Measurements from ENCODE around the gene OBSL1.

Gene OBSL1

DNA sequence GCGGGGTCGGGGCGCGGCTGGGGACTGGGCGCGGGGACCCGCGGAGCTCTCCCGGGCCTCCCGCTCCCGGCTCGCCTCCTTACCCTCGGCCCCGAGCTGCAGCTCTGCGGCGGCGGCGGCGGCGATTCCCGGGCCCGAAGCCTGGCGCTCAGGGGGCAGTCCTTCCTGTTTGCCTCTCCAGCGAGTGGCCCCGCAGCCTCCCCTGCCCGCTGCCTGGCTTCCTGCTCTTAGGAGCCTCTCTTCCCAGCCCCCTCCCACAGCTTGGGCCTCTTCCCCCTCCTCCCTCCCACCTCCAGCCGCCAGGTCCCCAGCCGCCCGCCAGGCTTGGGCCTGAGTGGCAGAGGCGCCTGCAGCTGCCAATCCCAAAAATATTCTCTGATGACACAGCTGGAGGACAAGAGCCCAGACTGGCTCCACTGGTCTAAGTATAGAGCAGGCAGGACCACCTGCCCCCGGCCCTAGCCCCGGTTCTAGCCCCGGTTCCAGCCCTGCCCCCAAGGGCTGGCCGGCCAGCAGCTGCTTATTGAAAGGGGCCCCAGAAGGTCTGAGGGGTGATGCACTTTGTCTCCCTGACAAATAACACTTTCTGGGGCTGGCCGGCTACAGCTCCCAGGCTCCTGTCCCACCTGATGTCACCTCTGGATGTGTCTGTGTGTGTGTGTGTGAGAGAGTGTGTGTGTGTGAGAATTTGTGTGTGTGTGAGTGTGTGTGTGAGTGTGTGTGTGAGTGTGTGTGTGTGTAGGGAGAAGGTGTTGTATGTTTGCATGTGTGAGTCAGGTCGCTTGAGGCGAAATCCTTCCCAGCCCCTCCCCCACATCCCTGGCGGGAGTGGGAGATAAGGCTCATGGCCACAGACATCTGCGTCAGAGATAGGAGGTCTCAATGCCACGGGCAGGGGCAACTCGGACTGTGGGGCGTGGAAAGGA, at the start of gene OBSL1:
Gene OBSL1, minus strand, starts transcription at position 229 of the 926 bp plus-strand sequence. CDS start 307 bp downstream, outside the sequence.
- H3K27me3 Mint-ChIP-seq (ENCODE audit: low read depth): peaks cover 42% of the 10 kb centered on the region
- no peaks in the 10 kb centered on the region for H3K9me3 Mint-ChIP-seq
- no peak for DNase-seq (ENCODE audit: low spot score)

GRCh38 chr2:219620546-219620945, 49.2 kb upstream of the OBSL1 start:
- no peaks in the 10 kb centered on the region for H3K36me3 Mint-ChIP-seq (ENCODE audit: low read depth)
- no peaks in the 10 kb centered on the region for H3K9me3 Mint-ChIP-seq
- no peak for DNase-seq (ENCODE audit: low spot score)
- no peak overlapping the region for H3K4me3 Mint-ChIP-seq
- H3K27ac Mint-ChIP-seq: no peak overlapping the region
- H3K4me1 Mint-ChIP-seq (ENCODE audit: low read depth): no peaks in the 10 kb centered on the region
- H3K27me3 Mint-ChIP-seq (ENCODE audit: low read depth): peaks cover 22% of the 10 kb centered on the region

More for the DNA sequence above, at the start of gene OBSL1:
- H3K36me3 Mint-ChIP-seq (ENCODE audit: low read depth): no peaks in the 10 kb centered on the region
- no peak within 1 kb of the TSS for H3K4me3 Mint-ChIP-seq
- H3K27ac Mint-ChIP-seq: no peak within 1 kb of the TSS
- H3K4me1 Mint-ChIP-seq (ENCODE audit: low read depth): no peaks in the 10 kb centered on the region

GRCh38 chr2:219619235-219619634, 47.9 kb upstream of the OBSL1 start:
- Mint-ChIP-seq H3K27ac (no peak overlapping the region), H3K27me3 (ENCODE audit: low read depth) (peaks cover 14% of the 10 kb centered on the region), H3K9me3 (no peaks in the 10 kb centered on the region), H3K36me3 (ENCODE audit: low read depth) (no peaks in the 10 kb centered on the region), H3K4me3 (no peak overlapping the region), H3K4me1 (ENCODE audit: low read depth) (no peaks in the 10 kb centered on the region)
- no peak for DNase-seq (ENCODE audit: low spot score)

DNA sequence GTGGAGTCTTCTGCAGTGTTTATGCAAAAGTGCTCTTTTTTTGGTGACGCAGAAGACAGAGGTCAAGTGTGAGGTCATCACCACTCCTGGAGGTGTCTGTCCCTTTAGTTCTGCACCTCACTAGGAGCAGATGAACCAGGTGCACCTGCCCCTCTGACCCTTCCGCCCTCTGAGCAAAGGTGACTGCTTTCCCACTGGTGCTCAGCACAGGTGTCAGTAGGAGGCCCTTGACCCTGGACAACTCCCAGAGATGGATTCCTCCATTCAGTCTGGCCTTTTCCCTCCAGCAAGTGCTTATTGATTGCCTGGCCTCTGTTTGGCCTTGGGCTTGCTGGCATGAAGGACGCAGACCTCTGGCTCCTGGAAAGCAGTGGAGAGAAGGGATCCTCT, 47.4 kb upstream of the OBSL1 start:
- Mint-ChIP-seq H3K27ac (no peak overlapping the region), H3K27me3 (ENCODE audit: low read depth) (peaks cover 9% of the 10 kb centered on the region), H3K4me3 (no peak overlapping the region), H3K9me3 (no peaks in the 10 kb centered on the region), H3K36me3 (ENCODE audit: low read depth) (no peaks in the 10 kb centered on the region), H3K4me1 (ENCODE audit: low read depth) (no peaks in the 10 kb centered on the region)
- DNase-seq (ENCODE audit: low spot score): no peak

- H3K36me3 Mint-ChIP-seq (ENCODE audit: low read depth): peaks cover 4% of the 10 kb centered on the region
- peaks cover 7% of the 10 kb centered on the region for H3K4me1 Mint-ChIP-seq (ENCODE audit: low read depth)
Measured at GRCh38 chr2:219616550-219616949, 45.2 kb upstream of the OBSL1 start.

GRCh38 chr2:219615894-219616293, 44.6 kb upstream of the OBSL1 start:
- no peak for DNase-seq (ENCODE audit: low spot score)
- peaks cover 8% of the 10 kb centered on the region for H3K36me3 Mint-ChIP-seq (ENCODE audit: low read depth)
- H3K27ac Mint-ChIP-seq: no peak overlapping the region
- no peaks in the 10 kb centered on the region for H3K27me3 Mint-ChIP-seq (ENCODE audit: low read depth)
- no peaks in the 10 kb centered on the region for H3K9me3 Mint-ChIP-seq
- peaks cover 7% of the 10 kb centered on the region for H3K4me1 Mint-ChIP-seq (ENCODE audit: low read depth)
- no peak overlapping the region for H3K4me3 Mint-ChIP-seq

More at GRCh38 chr2:219616550-219616949, 45.2 kb upstream of the OBSL1 start:
- H3K27me3 Mint-ChIP-seq (ENCODE audit: low read depth): peaks cover 4% of the 10 kb centered on the region
- no peak for DNase-seq (ENCODE audit: low spot score)
- H3K9me3 Mint-ChIP-seq: no peaks in the 10 kb centered on the region
- H3K4me3 Mint-ChIP-seq: no peak overlapping the region
- H3K27ac Mint-ChIP-seq: no peak overlapping the region

DNA sequence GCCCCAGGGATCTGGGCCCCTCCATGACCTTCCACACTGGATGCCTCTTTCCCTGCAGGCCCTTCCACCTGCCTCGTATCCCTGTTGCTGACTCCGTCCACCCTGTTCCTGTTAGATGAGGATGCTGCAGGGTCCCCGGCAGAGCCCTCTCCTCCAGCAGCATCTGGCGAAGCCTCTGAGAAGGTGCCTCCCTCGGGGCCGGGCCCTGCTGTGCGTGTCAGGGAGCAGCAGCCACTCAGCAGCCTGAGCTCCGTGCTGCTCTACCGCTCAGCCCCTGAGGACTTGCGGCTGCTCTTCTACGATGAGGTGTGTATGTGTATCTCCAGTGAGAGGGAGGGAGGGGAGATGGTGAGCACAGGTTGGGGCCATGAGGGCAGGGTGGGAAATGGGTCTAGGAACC, 43.7 kb upstream of the OBSL1 start:
- Mint-ChIP-seq H3K36me3 (ENCODE audit: low read depth) (peaks cover 11% of the 10 kb centered on the region), H3K9me3 (no peaks in the 10 kb centered on the region), H3K27ac (no peak overlapping the region), H3K27me3 (ENCODE audit: low read depth) (no peaks in the 10 kb centered on the region), H3K4me3 (no peak overlapping the region), H3K4me1 (ENCODE audit: low read depth) (peaks cover 7% of the 10 kb centered on the region)
- no peak for DNase-seq (ENCODE audit: low spot score)

GRCh38 chr2:219614076-219614860, 42.9 kb upstream of the OBSL1 start:
- no peaks in the 10 kb centered on the region for H3K27me3 Mint-ChIP-seq (ENCODE audit: low read depth)
- H3K27ac Mint-ChIP-seq: no peak overlapping the region
- peaks cover 11% of the 10 kb centered on the region for H3K36me3 Mint-ChIP-seq (ENCODE audit: low read depth)
- no peaks in the 10 kb centered on the region for H3K9me3 Mint-ChIP-seq
- DNase-seq (ENCODE audit: low spot score): no peak
- peaks cover 7% of the 10 kb centered on the region for H3K4me1 Mint-ChIP-seq (ENCODE audit: low read depth)
- H3K4me3 Mint-ChIP-seq: no peak overlapping the region

GRCh38 chr2:219613461-219614070, 42.2 kb upstream of the OBSL1 start:
- Mint-ChIP-seq H3K27ac (no peak overlapping the region), H3K27me3 (ENCODE audit: low read depth) (no peaks in the 10 kb centered on the region), H3K36me3 (ENCODE audit: low read depth) (peaks cover 11% of the 10 kb centered on the region), H3K4me3 (no peak overlapping the region), H3K4me1 (ENCODE audit: low read depth) (peaks cover 7% of the 10 kb centered on the region), H3K9me3 (no peaks in the 10 kb centered on the region)
- DNase-seq (ENCODE audit: low spot score): no peak

- peaks cover 12% of the 10 kb centered on the region for H3K36me3 Mint-ChIP-seq (ENCODE audit: low read depth)
- H3K4me3 Mint-ChIP-seq: no peak overlapping the region
- H3K4me1 Mint-ChIP-seq (ENCODE audit: low read depth): peaks cover 7% of the 10 kb centered on the region
- no peak for DNase-seq (ENCODE audit: low spot score)
- no peaks in the 10 kb centered on the region for H3K9me3 Mint-ChIP-seq
- no peaks in the 10 kb centered on the region for H3K27me3 Mint-ChIP-seq (ENCODE audit: low read depth)
- H3K27ac Mint-ChIP-seq: no peak overlapping the region
Measured at GRCh38 chr2:219612577-219613286, 41.4 kb upstream of the OBSL1 start.

GRCh38 chr2:219611866-219612576, 40.7 kb upstream of the OBSL1 start:
- no peak overlapping the region for H3K27ac Mint-ChIP-seq
- peaks cover 7% of the 10 kb centered on the region for H3K4me1 Mint-ChIP-seq (ENCODE audit: low read depth)
- no peak overlapping the region for H3K4me3 Mint-ChIP-seq
- DNase-seq (ENCODE audit: low spot score): no peak
- peaks cover 14% of the 10 kb centered on the region for H3K36me3 Mint-ChIP-seq (ENCODE audit: low read depth)
- H3K9me3 Mint-ChIP-seq: no peaks in the 10 kb centered on the region
- no peaks in the 10 kb centered on the region for H3K27me3 Mint-ChIP-seq (ENCODE audit: low read depth)

DNA sequence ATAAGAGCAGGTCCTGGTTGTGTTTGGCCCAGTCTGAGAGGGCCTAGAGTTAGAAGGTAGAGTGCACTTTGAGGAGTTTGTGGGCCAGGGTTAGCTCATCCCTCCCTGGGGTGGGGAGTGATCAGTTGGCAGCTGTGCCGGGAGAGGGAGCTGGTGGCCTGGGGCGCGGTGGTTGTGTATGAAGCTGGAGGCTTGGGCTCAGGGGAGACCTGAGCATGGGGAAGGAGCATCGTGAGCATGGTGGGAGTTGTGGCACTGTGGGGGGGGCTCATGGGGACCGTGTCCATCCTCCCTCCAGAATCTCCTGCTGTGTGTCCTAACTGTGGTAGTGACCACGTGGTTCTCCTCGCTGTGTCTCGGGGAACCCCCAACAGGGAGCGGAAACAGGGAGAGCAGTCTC, 40.0 kb upstream of the OBSL1 start:
- no peaks in the 10 kb centered on the region for H3K27me3 Mint-ChIP-seq (ENCODE audit: low read depth)
- peaks cover 14% of the 10 kb centered on the region for H3K36me3 Mint-ChIP-seq (ENCODE audit: low read depth)
- peaks cover 7% of the 10 kb centered on the region for H3K4me1 Mint-ChIP-seq (ENCODE audit: low read depth)
- peak overlapping the region; percentile 50 for H3K27ac Mint-ChIP-seq
- no peaks in the 10 kb centered on the region for H3K9me3 Mint-ChIP-seq
- no peak overlapping the region for H3K4me3 Mint-ChIP-seq
- DNase-seq (ENCODE audit: low spot score): no peak

GRCh38 chr2:219609149-219609750, 37.9 kb upstream of the OBSL1 start:
- peaks cover 7% of the 10 kb centered on the region for H3K4me1 Mint-ChIP-seq (ENCODE audit: low read depth)
- H3K9me3 Mint-ChIP-seq: no peaks in the 10 kb centered on the region
- H3K27ac Mint-ChIP-seq: no peak overlapping the region
- H3K36me3 Mint-ChIP-seq (ENCODE audit: low read depth): peaks cover 21% of the 10 kb centered on the region
- H3K4me3 Mint-ChIP-seq: no peak overlapping the region
- no peak for DNase-seq (ENCODE audit: low spot score)
- H3K27me3 Mint-ChIP-seq (ENCODE audit: low read depth): no peaks in the 10 kb centered on the region

All from T-helper 2 cell treated with Interferon-gamma antibody and Interleukin-4, amounts not matched to agents 5 μg/mL and 100 μg/mL, for 36 hours (primary cell).